GM21528 (cell line): Measurements from ENCODE around the gene PTK6.

Source experiments
- ATAC-seq: cut with Tn5 transposase; IDR thresholded peaks from one replicate; pipeline ENCODE4 v1.9.1; 2021; ENCODE audit warnings: mild to moderate bottlenecking, moderate library complexity; ENCODE audit not compliant: unreplicated experiment, low FRiP score

PTK6 gene

GRCh38 chr20:63497946-63498935 is 38.9 kb downstream of the PTK6 start:
- ATAC-seq: no peak

- ATAC-seq: no peak
Measured at GRCh38 chr20:63497138-63497945, 39.8 kb downstream of the PTK6 start.

GRCh38 chr20:63496596-63497120 is 40.5 kb downstream of the PTK6 start:
- no peak for ATAC-seq

GRCh38 chr20:63495741-63496595 is 41.2 kb downstream of the PTK6 start:
- ATAC-seq: no peak

GRCh38 chr20:63495167-63495720 is 41.9 kb downstream of the PTK6 start:
- no peak for ATAC-seq

- no peak for ATAC-seq
Measured at GRCh38 chr20:63494420-63495166, 42.6 kb downstream of the PTK6 start.

GRCh38 chr20:63494084-63494419 is 43.1 kb downstream of the PTK6 start:
- ATAC-seq: no peak

- no peak for ATAC-seq
Measured at GRCh38 chr20:63493563-63494020, 43.6 kb downstream of the PTK6 start.

GRCh38 chr20:63492982-63493381 is 44.2 kb downstream of the PTK6 start:
- no peak for ATAC-seq

- no peak for ATAC-seq
Measured at GRCh38 chr20:63492518-63492917, 44.7 kb downstream of the PTK6 start.

- ATAC-seq: no peak
Measured at GRCh38 chr20:63491635-63492230, 45.4 kb downstream of the PTK6 start.

GRCh38 chr20:63491078-63491477 is 46.1 kb downstream of the PTK6 start:
- ATAC-seq: no peak

- ATAC-seq: no peak
Measured at GRCh38 chr20:63490416-63490815, 46.8 kb downstream of the PTK6 start.

- no peak for ATAC-seq
Measured at GRCh38 chr20:63488315-63489251, 48.6 kb downstream of the PTK6 start.

- no peak for ATAC-seq
Measured at GRCh38 chr20:63487781-63488241, 49.4 kb downstream of the PTK6 start.

- ATAC-seq: no peak
Measured at GRCh38 chr20:63487116-63487764, 49.9 kb downstream of the PTK6 start.

- ATAC-seq: no peak
Measured at GRCh38 chr20:63486300-63486855, 50.8 kb downstream of the PTK6 start.
